ENCODE measurements around the gene PIANP.
"Not testable (repeated sequence)": the region's sequence is repeated elsewhere in the genome, so short reads cannot be mapped to it uniquely, and the experiment has no call there.

Gene PIANP

GRCh38 chr12:6730169-6730568 is 29.6 kb upstream of the PIANP start:
- H3K27ac ChIP-seq (ENCODE audit: low read depth, low read length), result no peak overlapping the region
- H3K36me3 ChIP-seq (ENCODE audit: insufficient read depth, low read length), result peaks cover 7% of the 10 kb centered on the region; the same call in 1 of the 2 replicates
- H2AFZ ChIP-seq (ENCODE audit: low read length, unreplicated experiment), result no peak overlapping the region

GRCh38 chr12:6729186-6729585 is 28.6 kb upstream of the PIANP start:
- H3K79me2 ChIP-seq (ENCODE audit: control insufficient read depth, insufficient read depth, low read length, unreplicated experiment), result peaks cover 14% of the 10 kb centered on the region

More at GRCh38 chr12:6730169-6730568, 29.6 kb upstream of the PIANP start:
- H3K27me3 ChIP-seq (ENCODE audit: insufficient read depth, low read length), result no peaks in the 10 kb centered on the region
- H3K4me3 ChIP-seq (ENCODE audit: low read depth, low read length), result no peak overlapping the region
- peaks cover 11% of the 10 kb centered on the region for H3K4me1 ChIP-seq (ENCODE audit: control insufficient read depth, insufficient read depth, low read length, unreplicated experiment)
- H3K79me2 ChIP-seq (ENCODE audit: control insufficient read depth, insufficient read depth, low read length, unreplicated experiment), result peaks cover 6% of the 10 kb centered on the region

GRCh38 chr12:6725350-6725749 is 24.7 kb upstream of the PIANP start:
- Histone ChIP-seq H3K4me3 (ENCODE audit: low read depth, low read length) (peak overlapping the region; percentile 35; the same call in 1 of the 2 replicates), H2AFZ (ENCODE audit: low read length, unreplicated experiment) (no peak overlapping the region), H3K27ac (ENCODE audit: low read depth, low read length) (no peak overlapping the region), H3K79me2 (ENCODE audit: control insufficient read depth, insufficient read depth, low read length, unreplicated experiment) (peaks cover 14% of the 10 kb centered on the region), H3K4me1 (ENCODE audit: control insufficient read depth, insufficient read depth, low read length, unreplicated experiment) (peaks cover 10% of the 10 kb centered on the region), H3K27me3 (ENCODE audit: insufficient read depth, low read length) (no peaks in the 10 kb centered on the region), H3K36me3 (ENCODE audit: insufficient read depth, low read length) (peaks cover under 1% of the 10 kb centered on the region; the same call in 1 of the 2 replicates)

More at GRCh38 chr12:6729186-6729585, 28.6 kb upstream of the PIANP start:
- H3K27me3 ChIP-seq (ENCODE audit: insufficient read depth, low read length), result no peaks in the 10 kb centered on the region
- no peak overlapping the region for H2AFZ ChIP-seq (ENCODE audit: low read length, unreplicated experiment)
- H3K27ac ChIP-seq (ENCODE audit: low read depth, low read length), result no peak overlapping the region
- H3K4me1 ChIP-seq (ENCODE audit: control insufficient read depth, insufficient read depth, low read length, unreplicated experiment), result peaks cover 10% of the 10 kb centered on the region
- H3K36me3 ChIP-seq (ENCODE audit: insufficient read depth, low read length), result peaks cover 7% of the 10 kb centered on the region; the same call in 1 of the 2 replicates
- no peak overlapping the region for H3K4me3 ChIP-seq (ENCODE audit: low read depth, low read length)

- Histone ChIP-seq H3K79me2 (ENCODE audit: control insufficient read depth, insufficient read depth, low read length, unreplicated experiment) (peaks cover 14% of the 10 kb centered on the region), H3K36me3 (ENCODE audit: insufficient read depth, low read length) (no peaks in the 10 kb centered on the region), H3K27me3 (ENCODE audit: insufficient read depth, low read length) (no peaks in the 10 kb centered on the region), H2AFZ (ENCODE audit: low read length, unreplicated experiment) (peak overlapping the region; percentile 23), H3K4me3 (ENCODE audit: low read depth, low read length) (peak overlapping the region; percentile 89), H3K4me1 (ENCODE audit: control insufficient read depth, insufficient read depth, low read length, unreplicated experiment) (peaks cover 10% of the 10 kb centered on the region), H3K27ac (ENCODE audit: low read depth, low read length) (peak overlapping the region; percentile 78)
Observed at GRCh38 chr12:6724409-6724797, 23.8 kb upstream of the PIANP start.

GRCh38 chr12:6723607-6724408 is 23.2 kb upstream of the PIANP start, which contains the start of gene COPS7A:
Gene COPS7A, plus strand, starts transcription at chr12:6724046. Its CDS starts 611 bp downstream, at chr12:6724657.
- peaks cover 14% of the 10 kb centered on the region for H3K79me2 ChIP-seq (ENCODE audit: control insufficient read depth, insufficient read depth, low read length, unreplicated experiment)
- H2AFZ ChIP-seq (ENCODE audit: low read length, unreplicated experiment), result peak within 1 kb of the TSS; percentile 96
- peaks cover 10% of the 10 kb centered on the region for H3K4me1 ChIP-seq (ENCODE audit: control insufficient read depth, insufficient read depth, low read length, unreplicated experiment)
- peak within 1 kb of the TSS; percentile 78 for H3K27ac ChIP-seq (ENCODE audit: low read depth, low read length)
- peak within 1 kb of the TSS; percentile 89 for H3K4me3 ChIP-seq (ENCODE audit: low read depth, low read length)
- no peaks in the 10 kb centered on the region for H3K27me3 ChIP-seq (ENCODE audit: insufficient read depth, low read length)
- no peaks in the 10 kb centered on the region for H3K36me3 ChIP-seq (ENCODE audit: insufficient read depth, low read length)

- peak overlapping the region; percentile 78; the same call in 1 of the 2 replicates for H3K27ac ChIP-seq (ENCODE audit: low read depth, low read length)
- H2AFZ ChIP-seq (ENCODE audit: low read length, unreplicated experiment), result no peak overlapping the region
Observed at GRCh38 chr12:6722863-6723262, 22.2 kb upstream of the PIANP start.

GRCh38 chr12:6716874-6717437 is 16.3 kb upstream of the PIANP start:
- H3K4me3 ChIP-seq (ENCODE audit: low read depth, low read length), result no peak overlapping the region
- no peak overlapping the region for H2AFZ ChIP-seq (ENCODE audit: low read length, unreplicated experiment)
- H3K4me1 ChIP-seq (ENCODE audit: control insufficient read depth, insufficient read depth, low read length, unreplicated experiment), result no peaks in the 10 kb centered on the region
- no peak overlapping the region for H3K27ac ChIP-seq (ENCODE audit: low read depth, low read length)
- H3K36me3 ChIP-seq (ENCODE audit: insufficient read depth, low read length), result no peaks in the 10 kb centered on the region
- no peaks in the 10 kb centered on the region for H3K79me2 ChIP-seq (ENCODE audit: control insufficient read depth, insufficient read depth, low read length, unreplicated experiment)
- no peaks in the 10 kb centered on the region for H3K27me3 ChIP-seq (ENCODE audit: insufficient read depth, low read length)

More at GRCh38 chr12:6722863-6723262, 22.2 kb upstream of the PIANP start:
- Histone ChIP-seq H3K4me1 (ENCODE audit: control insufficient read depth, insufficient read depth, low read length, unreplicated experiment) (peaks cover 10% of the 10 kb centered on the region), H3K4me3 (ENCODE audit: low read depth, low read length) (peak overlapping the region; percentile 89; the same call in 1 of the 2 replicates), H3K36me3 (ENCODE audit: insufficient read depth, low read length) (no peaks in the 10 kb centered on the region), H3K27me3 (ENCODE audit: insufficient read depth, low read length) (no peaks in the 10 kb centered on the region), H3K79me2 (ENCODE audit: control insufficient read depth, insufficient read depth, low read length, unreplicated experiment) (peaks cover 14% of the 10 kb centered on the region)

GRCh38 chr12:6716031-6716873 is 15.6 kb upstream of the PIANP start:
- not testable (repeated sequence) for H3K4me1 ChIP-seq (ENCODE audit: control insufficient read depth, insufficient read depth, low read length, unreplicated experiment); H3K79me2 ChIP-seq (ENCODE audit: control insufficient read depth, insufficient read depth, low read length, unreplicated experiment); H3K27ac ChIP-seq (ENCODE audit: low read depth, low read length); H3K4me3 ChIP-seq (ENCODE audit: low read depth, low read length); H3K36me3 ChIP-seq (ENCODE audit: insufficient read depth, low read length); H3K27me3 ChIP-seq (ENCODE audit: insufficient read depth, low read length); H2AFZ ChIP-seq (ENCODE audit: low read length, unreplicated experiment)

GRCh38 chr12:6708960-6709394 is 8.4 kb upstream of the PIANP start:
- Histone ChIP-seq H3K36me3 (ENCODE audit: insufficient read depth, low read length) (no peaks in the 10 kb centered on the region), H3K79me2 (ENCODE audit: control insufficient read depth, insufficient read depth, low read length, unreplicated experiment) (no peaks in the 10 kb centered on the region), H2AFZ (ENCODE audit: low read length, unreplicated experiment) (no peak overlapping the region), H3K4me3 (ENCODE audit: low read depth, low read length) (no peak overlapping the region), H3K27me3 (ENCODE audit: insufficient read depth, low read length) (peaks cover 6% of the 10 kb centered on the region; the same call in 1 of the 2 replicates), H3K4me1 (ENCODE audit: control insufficient read depth, insufficient read depth, low read length, unreplicated experiment) (no peaks in the 10 kb centered on the region), H3K27ac (ENCODE audit: low read depth, low read length) (no peak overlapping the region)

GRCh38 chr12:6708351-6708750 is 7.7 kb upstream of the PIANP start:
- H2AFZ ChIP-seq (ENCODE audit: low read length, unreplicated experiment); H3K4me3 ChIP-seq (ENCODE audit: low read depth, low read length); H3K27ac ChIP-seq (ENCODE audit: low read depth, low read length); H3K79me2 ChIP-seq (ENCODE audit: control insufficient read depth, insufficient read depth, low read length, unreplicated experiment); H3K4me1 ChIP-seq (ENCODE audit: control insufficient read depth, insufficient read depth, low read length, unreplicated experiment); H3K36me3 ChIP-seq (ENCODE audit: insufficient read depth, low read length): not testable (repeated sequence)
- peaks cover 12% of the 10 kb centered on the region; the same call in 1 of the 2 replicates for H3K27me3 ChIP-seq (ENCODE audit: insufficient read depth, low read length)
